Uterus (tissue), 2 donors: ENCODE measurements around the gene BCO2.

Experiments
- CTCF ChIP-seq, 4 experiments: fragments of 200-600 bp in 2 of 4; fragments of 450-650 bp in 2 of 4; sonication (generic) in 2 of 4; IDR thresholded peaks; one replicate each; pipeline ENCODE4 v1.5.1; 2016 to 2019; ENCODE audit warnings: antibody characterized with exemption in 4 of 4, mild to moderate bottlenecking in 2 of 4, moderate library complexity in 1 of 4
- POLR2A ChIP-seq, 2 donors: fragments of 450-650 bp; IDR thresholded peaks; one replicate each; pipeline ENCODE4 v1.6.1; 2016; ENCODE audit warnings: antibody characterized with exemption in 2 of 2, mild to moderate bottlenecking in 1 of 2, moderate library complexity in 1 of 2

DNA sequence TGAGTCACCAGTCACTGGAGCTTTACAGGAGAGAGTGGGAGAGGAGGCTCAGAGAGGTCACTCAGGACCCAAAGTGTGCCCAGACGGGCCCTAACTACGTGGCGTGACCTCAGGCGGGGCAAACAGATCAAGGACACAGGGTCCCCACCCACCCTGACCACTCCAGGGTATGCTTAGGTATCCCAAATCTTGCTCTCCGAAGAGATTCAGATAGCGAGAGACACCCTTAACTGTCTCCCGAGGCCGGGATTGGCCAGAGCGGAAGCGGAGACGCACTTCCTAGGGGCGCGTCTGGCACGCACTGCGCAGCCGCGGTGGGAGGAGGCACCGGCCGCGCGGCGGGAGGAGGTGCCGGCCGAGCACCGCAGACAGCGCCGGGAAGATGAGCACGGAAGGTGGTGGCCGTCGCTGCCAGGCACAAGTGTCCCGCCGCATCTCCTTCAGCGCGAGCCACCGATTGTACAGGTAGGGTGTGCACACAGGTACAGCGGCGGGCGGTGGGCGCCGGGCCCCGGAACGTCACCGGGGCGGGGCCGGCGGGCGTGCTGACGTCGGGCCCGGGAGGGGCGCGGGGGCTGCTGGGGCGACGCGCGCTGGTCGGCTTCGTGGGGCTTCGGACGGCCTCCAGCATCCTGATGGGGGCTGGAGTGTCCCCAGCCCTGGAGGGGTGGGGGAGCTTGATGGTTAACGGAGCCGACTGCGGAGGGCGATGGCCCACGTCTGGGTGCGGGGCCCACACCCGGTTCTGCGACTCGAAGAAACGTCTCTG is 50.9 kb downstream of the BCO2 start, which contains the start of gene PTS:
- TF ChIP-seq CTCF (IDR thresholded peaks at IDR 0.05) (no peak), POLR2A (IDR thresholded peaks at IDR 0.05) (peak; percentile 80 to 98)
